ENCODE measurements around the gene FOXP1.

Gene FOXP1

DNA sequence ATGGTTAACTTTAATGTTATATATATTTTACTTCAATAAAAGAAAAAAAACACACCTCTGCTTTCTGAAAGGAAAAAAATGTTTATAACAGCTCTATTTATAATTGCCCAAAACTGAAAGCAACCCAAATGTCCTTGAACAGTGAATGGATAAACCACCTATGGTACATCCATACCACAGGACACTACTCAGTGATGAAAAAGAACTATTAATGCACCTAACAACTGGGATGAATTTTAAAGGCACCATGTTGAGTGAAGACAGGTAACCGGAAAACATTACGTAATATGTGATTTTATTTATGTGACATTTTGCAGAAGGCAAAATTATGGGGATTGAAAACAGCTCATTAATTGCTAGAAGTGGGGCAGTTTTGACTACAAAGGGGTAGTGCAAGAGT, 23.8 kb upstream of the FOXP1 start:
- Histone ChIP-seq H3K27ac (no peak overlapping the region), H3K36me3 (replicated peaks) (no peaks in the 10 kb centered on the region), H3K27me3 (replicated peaks) (no peaks in the 10 kb centered on the region), H3K4me3 (ENCODE audit: low read depth, low read length) (no peak overlapping the region)
- in situ Hi-C loops (cut with HindIII; ENCODE audit: low pct_ligation_motif_present, low sequenced_read_pairs), result no loop called here
- TF ChIP-seq, protein P1, sequence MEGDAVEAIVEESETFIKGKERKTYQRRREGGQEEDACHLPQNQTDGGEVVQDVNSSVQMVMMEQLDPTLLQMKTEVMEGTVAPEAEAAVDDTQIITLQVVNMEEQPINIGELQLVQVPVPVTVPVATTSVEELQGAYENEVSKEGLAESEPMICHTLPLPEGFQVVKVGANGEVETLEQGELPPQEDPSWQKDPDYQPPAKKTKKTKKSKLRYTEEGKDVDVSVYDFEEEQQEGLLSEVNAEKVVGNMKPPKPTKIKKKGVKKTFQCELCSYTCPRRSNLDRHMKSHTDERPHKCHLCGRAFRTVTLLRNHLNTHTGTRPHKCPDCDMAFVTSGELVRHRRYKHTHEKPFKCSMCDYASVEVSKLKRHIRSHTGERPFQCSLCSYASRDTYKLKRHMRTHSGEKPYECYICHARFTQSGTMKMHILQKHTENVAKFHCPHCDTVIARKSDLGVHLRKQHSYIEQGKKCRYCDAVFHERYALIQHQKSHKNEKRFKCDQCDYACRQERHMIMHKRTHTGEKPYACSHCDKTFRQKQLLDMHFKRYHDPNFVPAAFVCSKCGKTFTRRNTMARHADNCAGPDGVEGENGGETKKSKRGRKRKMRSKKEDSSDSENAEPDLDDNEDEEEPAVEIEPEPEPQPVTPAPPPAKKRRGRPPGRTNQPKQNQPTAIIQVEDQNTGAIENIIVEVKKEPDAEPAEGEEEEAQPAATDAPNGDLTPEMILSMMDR (IDR thresholded peaks at IDR 0.05; ENCODE audit: low read depth, low read length, missing control alignments), result no peak
- DNase-seq, result no peak

DNA sequence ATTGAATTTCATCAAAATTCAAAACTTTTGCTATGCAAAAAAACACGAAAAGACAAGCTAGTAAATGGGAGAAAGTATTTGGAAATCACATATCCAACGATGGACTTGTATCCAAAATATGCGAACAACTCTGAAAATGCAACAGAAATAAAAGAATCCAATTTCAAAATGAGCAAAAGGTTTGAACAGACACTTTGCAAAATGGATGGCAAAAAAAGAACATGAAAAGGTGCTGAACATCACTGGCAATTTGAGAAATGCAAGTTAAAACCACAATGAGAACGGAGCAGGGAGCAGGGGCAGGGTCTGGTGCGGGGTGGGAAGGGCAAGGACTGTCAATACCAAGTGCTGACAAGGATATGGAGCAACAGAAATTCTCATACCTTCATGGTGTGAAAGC, 23.1 kb upstream of the FOXP1 start:
- no peak for DNase-seq
- H3K4me3 ChIP-seq (ENCODE audit: low read depth, low read length), result no peak overlapping the region
- TF ChIP-seq, protein P1 (IDR thresholded peaks at IDR 0.05; ENCODE audit: low read depth, low read length, missing control alignments), result no peak
- H3K27ac ChIP-seq, result no peak overlapping the region
- H3K27me3 ChIP-seq (replicated peaks), result no peaks in the 10 kb centered on the region
- in situ Hi-C loops (cut with HindIII; ENCODE audit: low pct_ligation_motif_present, low sequenced_read_pairs), result no loop called here
- no peaks in the 10 kb centered on the region for H3K36me3 ChIP-seq (replicated peaks)

DNA sequence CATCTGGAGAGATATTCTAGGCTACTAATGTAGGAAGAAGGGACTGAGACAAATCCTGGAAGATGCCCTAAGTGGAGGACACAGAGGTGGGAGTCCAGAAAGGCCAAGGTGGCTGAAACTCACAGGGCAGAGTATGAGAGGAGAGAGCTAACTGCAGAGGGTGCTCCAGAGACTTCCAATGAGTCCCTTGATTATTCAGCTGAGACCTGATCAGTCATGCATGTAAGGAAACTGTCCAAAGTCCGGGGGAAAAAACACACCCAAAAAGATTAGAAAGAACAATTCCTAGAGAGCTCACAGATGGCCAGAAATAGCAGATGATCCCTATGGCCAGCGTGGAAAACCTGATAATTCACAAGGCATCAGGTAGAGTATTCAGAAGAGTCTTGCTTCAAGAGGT, 18.7 kb upstream of the FOXP1 start:
- in situ Hi-C loops (cut with HindIII; ENCODE audit: low pct_ligation_motif_present, low sequenced_read_pairs), result no loop called here
- no peaks in the 10 kb centered on the region for H3K36me3 ChIP-seq (replicated peaks)
- DNase-seq, result no peak
- no peak overlapping the region for H3K4me3 ChIP-seq (ENCODE audit: low read depth, low read length)
- TF ChIP-seq, protein P1 (IDR thresholded peaks at IDR 0.05; ENCODE audit: low read depth, low read length, missing control alignments), result peak; percentile 11
- H3K27ac ChIP-seq, result no peak overlapping the region
- H3K27me3 ChIP-seq (replicated peaks), result no peaks in the 10 kb centered on the region

DNA sequence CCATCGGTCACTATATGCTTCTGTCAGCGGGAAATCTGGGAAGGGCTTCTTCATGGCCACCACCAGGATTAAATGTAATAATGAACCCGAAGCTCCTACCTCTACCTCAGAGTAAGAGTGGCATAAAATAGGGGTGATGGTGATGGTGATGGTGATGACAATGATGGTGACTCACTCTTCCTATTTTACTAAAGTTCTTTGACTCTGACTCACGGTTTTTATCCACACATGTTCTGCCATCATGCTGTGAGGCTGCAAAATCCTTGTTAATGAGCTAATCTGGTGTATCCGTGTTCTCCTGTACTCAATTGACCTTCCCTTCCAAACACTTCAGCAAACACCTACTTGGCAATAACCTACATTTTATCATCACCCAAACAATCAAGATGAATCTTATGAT, 18.3 kb upstream of the FOXP1 start:
- Histone ChIP-seq H3K4me3 (ENCODE audit: low read depth, low read length) (no peak overlapping the region), H3K27me3 (replicated peaks) (no peaks in the 10 kb centered on the region), H3K36me3 (replicated peaks) (no peaks in the 10 kb centered on the region), H3K27ac (no peak overlapping the region)
- in situ Hi-C loops (cut with HindIII; ENCODE audit: low pct_ligation_motif_present, low sequenced_read_pairs), result no loop called here
- peak; percentile 68 for DNase-seq
- TF ChIP-seq, protein P1 (IDR thresholded peaks at IDR 0.05; ENCODE audit: low read depth, low read length, missing control alignments), result no peak

DNA sequence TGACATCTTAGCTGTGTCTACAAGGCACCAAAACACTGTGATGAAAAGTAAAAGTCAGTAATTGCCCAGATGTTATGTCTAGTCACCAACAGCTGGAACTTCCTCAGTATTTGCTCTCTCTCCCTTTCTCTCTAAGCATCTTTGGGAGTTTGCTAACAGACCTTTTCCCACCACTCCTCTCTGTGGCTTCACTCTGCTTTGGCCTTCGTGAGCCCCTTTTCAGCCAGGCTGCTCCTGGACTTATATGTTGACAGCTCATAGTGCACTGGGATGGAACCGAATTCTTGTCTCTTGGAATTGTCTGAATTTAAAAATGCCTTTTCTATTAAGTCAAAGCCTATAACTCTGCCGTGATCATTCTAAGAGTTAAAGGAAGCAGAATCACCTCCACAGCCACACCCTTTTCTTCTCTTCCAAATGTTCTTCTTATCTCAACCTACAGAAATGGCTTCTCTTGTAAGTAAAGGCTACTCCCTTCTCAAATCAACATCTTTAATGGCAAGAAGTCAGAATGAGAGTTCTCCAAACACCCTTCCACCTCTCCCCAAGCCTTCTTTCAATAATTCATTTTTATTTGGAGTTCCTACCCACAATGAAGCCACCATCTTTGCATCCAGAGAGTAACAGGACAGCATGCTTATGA, 17.2 kb upstream of the FOXP1 start:
- no peak for DNase-seq
- TF ChIP-seq, protein P1 (IDR thresholded peaks at IDR 0.05; ENCODE audit: low read depth, low read length, missing control alignments), result no peak
- no peaks in the 10 kb centered on the region for H3K27me3 ChIP-seq (replicated peaks)
- in situ Hi-C loops (cut with HindIII; ENCODE audit: low pct_ligation_motif_present, low sequenced_read_pairs), result no loop called here
- no peak overlapping the region for H3K4me3 ChIP-seq (ENCODE audit: low read depth, low read length)
- H3K36me3 ChIP-seq (replicated peaks), result no peaks in the 10 kb centered on the region
- H3K27ac ChIP-seq, result no peak overlapping the region

DNA sequence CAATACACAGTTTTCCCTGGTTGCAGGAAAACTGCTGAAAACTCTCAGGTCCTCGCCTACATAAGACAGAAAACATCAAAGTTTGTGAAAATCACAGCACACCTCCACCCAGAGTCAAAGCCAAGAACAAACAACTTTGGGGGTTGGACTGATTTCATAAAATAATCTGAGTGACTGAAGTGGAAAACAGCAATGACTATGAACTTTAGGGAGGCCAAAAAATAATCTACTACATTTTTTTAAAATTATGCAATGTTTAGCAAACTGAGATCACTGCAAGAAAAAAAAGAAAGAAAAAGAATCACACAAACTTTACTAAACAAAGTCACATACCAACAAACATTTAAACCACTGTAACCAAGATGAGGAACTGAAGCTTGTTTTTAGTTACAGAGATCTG, 15.9 kb upstream of the FOXP1 start:
- no peaks in the 10 kb centered on the region for H3K36me3 ChIP-seq (replicated peaks)
- no peak overlapping the region for H3K27ac ChIP-seq
- H3K4me3 ChIP-seq (ENCODE audit: low read depth, low read length), result no peak overlapping the region
- no peak for DNase-seq
- H3K27me3 ChIP-seq (replicated peaks), result no peaks in the 10 kb centered on the region
- in situ Hi-C loops (cut with HindIII; ENCODE audit: low pct_ligation_motif_present, low sequenced_read_pairs), result no loop called here
- TF ChIP-seq, protein P1 (IDR thresholded peaks at IDR 0.05; ENCODE audit: low read depth, low read length, missing control alignments), result no peak
